BJ (cell line): Measurements from ENCODE around the gene PDXK. TPM values are rescaled to one million over a fixed set of nuclear protein-coding genes. Genes with fewer than 3 reads are reported as not detected.

ENCODE experiments used
- CTCF ChIA-PET: fragments of 350-600 bp; formaldehyde crosslinking; extraction: SDS; loops from one replicate; lab custom pipeline; 2021; ENCODE audit warnings: antibody characterized with exemption, inconsistent platforms; lab: Yijun Ruan, JAX
- POLR2A ChIA-PET: fragments of 300-600 bp; sonication (Branson Sonifier 250); formaldehyde crosslinking; extraction: SDS; loops from one replicate; lab custom pipeline; 2021; ENCODE audit warnings: antibody characterized with exemption; lab: Charles Lee
- DNase-seq: peaks from one replicate; pipeline ENCODE4 v3.0.0-alpha.2; 2011; ENCODE audit warnings: low read depth
- H3K27me3 ChIP-seq: 2 replicates; pipeline ENCODE4 v1.6.0; 2011; ENCODE audit warnings: low read length; ENCODE audit not compliant: control insufficient read depth, insufficient read depth
- H3K36me3 ChIP-seq: 2 replicates; pipeline ENCODE4 v1.5.1; 2011; ENCODE audit warnings: low read length; ENCODE audit not compliant: control insufficient read depth, insufficient read depth
- H3K4me3 ChIP-seq: 2 replicates; pipeline ENCODE4 v1.5.1; 2011; ENCODE audit warnings: low read depth, mild to moderate bottlenecking, control low read depth, low read length
- CTCF ChIP-seq: IDR thresholded peaks from 2 replicates; pipeline ENCODE4 v1.5.1; 2011; ENCODE audit warnings: low read depth, mild to moderate bottlenecking, control low read depth, inconsistent platforms, low read length, moderate library complexity; ENCODE audit not compliant: insufficient read depth
- polyA plus RNA-seq: library from polyadenylated mRNA; depleted of rRNA; stranded (reverse); fragments of >200 nt; gene quantifications from 2 replicates; pipeline ENCODE4 v1.2.3, GENCODE V29; 2011

PDXK gene
- polyA plus RNA-seq, 1 experiment: 192 TPM

GRCh38 chr21:43800124-43800523, 81.2 kb downstream of the PDXK start:
- no peak for TF ChIP-seq CTCF
- H3K36me3 ChIP-seq: peaks cover 55% of the 10 kb centered on the region
- ChIA-PET POLR2A (no interaction called here), CTCF (no interaction called here)
- H3K27me3 ChIP-seq: no peaks in the 10 kb centered on the region
- no peak for DNase-seq
- H3K4me3 ChIP-seq: no peak overlapping the region

GRCh38 chr21:43800566-43800965, 81.6 kb downstream of the PDXK start:
- Histone ChIP-seq H3K27me3 (no peaks in the 10 kb centered on the region), H3K4me3 (no peak overlapping the region), H3K36me3 (peaks cover 53% of the 10 kb centered on the region)
- ChIA-PET POLR2A (no interaction called here), CTCF (no interaction called here)
- DNase-seq: no peak
- no peak for TF ChIP-seq CTCF

- H3K4me3 ChIP-seq: no peak overlapping the region
- ChIA-PET CTCF (no interaction called here), POLR2A (no interaction called here)
- H3K27me3 ChIP-seq: no peaks in the 10 kb centered on the region
- TF ChIP-seq CTCF: no peak
- H3K36me3 ChIP-seq: peaks cover 49% of the 10 kb centered on the region
- DNase-seq: no peak
Observed at GRCh38 chr21:43801006-43801783, 82.3 kb downstream of the PDXK start.

GRCh38 chr21:43802713-43803313, 83.9 kb downstream of the PDXK start:
- H3K27me3 ChIP-seq: no peaks in the 10 kb centered on the region
- ChIA-PET POLR2A (no interaction called here), CTCF (no interaction called here)
- peaks cover 36% of the 10 kb centered on the region for H3K36me3 ChIP-seq
- H3K4me3 ChIP-seq: no peak overlapping the region
- no peak for DNase-seq
- TF ChIP-seq CTCF: no peak

GRCh38 chr21:43803558-43804300, 84.8 kb downstream of the PDXK start:
- CTCF ChIA-PET: no interaction called here
- Histone ChIP-seq H3K4me3 (no peak overlapping the region), H3K27me3 (no peaks in the 10 kb centered on the region), H3K36me3 (peaks cover 28% of the 10 kb centered on the region)
- no peak for DNase-seq
- TF ChIP-seq CTCF: no peak
- POLR2A ChIA-PET: no interaction called here
